ENCODE measurements around the gene BARD1.

GRCh38 chr2:214740867-214741395 lies 68.6 kb downstream of the BARD1 start:
- TF ChIP-seq RAD21 (IDR thresholded peaks at IDR 0.05) (no peak), FOXA1 (IDR thresholded peaks at IDR 0.05) (no peak), CTCF (IDR thresholded peaks at IDR 0.05; ENCODE audit: low read depth, low read length, missing input control) (no peak), JUND (IDR thresholded peaks at IDR 0.05) (no peak)

All from liver (tissue), 3 donors.